HUES64 (cell line): ENCODE data around the gene ACTN1.

ENCODE experiments used
- H3K27ac ChIP-seq: 2 replicates; pipeline ENCODE4 v1.7.0; 2013; ENCODE audit warnings: low read depth, low read length, inconsistent platforms
- H3K27me3 ChIP-seq: 2 replicates; pipeline ENCODE4 v1.6.1; 2013; ENCODE audit warnings: mild to moderate bottlenecking, low read length; ENCODE audit not compliant: insufficient read depth
- H3K36me3 ChIP-seq: 2 replicates; pipeline ENCODE4 v1.6.1; 2013; ENCODE audit warnings: mild to moderate bottlenecking, low read length; ENCODE audit not compliant: insufficient read depth
- H3K4me1 ChIP-seq: 2 replicates; pipeline ENCODE4 v1.6.1; 2013; ENCODE audit warnings: mild to moderate bottlenecking, low read length, moderate library complexity; ENCODE audit not compliant: insufficient read depth
- H3K4me3 ChIP-seq: 2 replicates; pipeline ENCODE4 v1.5.1; 2013; ENCODE audit warnings: mild to moderate bottlenecking, low read length, moderate library complexity
- H3K9ac ChIP-seq: 2 replicates; pipeline ENCODE4 v1.6.1; 2013; ENCODE audit warnings: mild to moderate bottlenecking, low read depth, low read length
- H3K9me3 ChIP-seq: 2 replicates; pipeline ENCODE4 v1.6.1; 2013; ENCODE audit warnings: low read depth, low read length; ENCODE audit not compliant: insufficient read depth
- WGBS: fragments of 150-250, 120-280 bp; methylation state at CpG from one replicate; pipeline ENCODE4 v1.1.7; 2013; ENCODE audit warnings: missing lambda C conversion rate; 5-methylcytosine and 5-hydroxymethylcytosine counted together

The ACTN1 gene

DNA sequence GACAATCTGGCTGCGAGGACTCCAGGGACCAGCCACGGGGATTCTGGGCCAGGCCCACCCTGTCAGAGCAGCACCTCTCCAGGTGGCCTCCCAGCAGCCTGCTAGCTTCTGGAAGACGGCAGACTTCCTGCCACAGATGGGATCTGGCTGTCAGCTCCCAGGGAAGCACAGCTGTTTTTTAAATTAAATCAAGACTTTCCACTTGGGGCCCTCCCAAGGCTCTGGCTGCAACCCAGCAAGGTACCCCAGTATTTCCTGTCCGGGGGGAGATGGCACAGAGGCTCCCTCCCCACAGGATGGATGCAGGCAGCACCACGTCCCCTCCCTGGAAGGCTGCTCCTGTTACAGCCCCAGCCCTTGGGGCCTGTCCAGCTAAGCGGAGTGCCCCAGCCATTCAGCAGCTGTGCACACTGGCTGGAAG is 56.9 kb downstream of the ACTN1 start:
- H3K9ac ChIP-seq, result no peak overlapping the region
- WGBS, result 85% methylated on average over 6 of the region's 6 CpGs
- no peaks in the 10 kb centered on the region for H3K27me3 ChIP-seq
- H3K4me1 ChIP-seq, result peaks cover 16% of the 10 kb centered on the region
- H3K36me3 ChIP-seq, result peaks cover 77% of the 10 kb centered on the region
- H3K9me3 ChIP-seq, result no peaks in the 10 kb centered on the region
- peak overlapping the region; percentile 56; the same call in 1 of the 2 replicates for H3K27ac ChIP-seq
- H3K4me3 ChIP-seq, result no peak overlapping the region

DNA sequence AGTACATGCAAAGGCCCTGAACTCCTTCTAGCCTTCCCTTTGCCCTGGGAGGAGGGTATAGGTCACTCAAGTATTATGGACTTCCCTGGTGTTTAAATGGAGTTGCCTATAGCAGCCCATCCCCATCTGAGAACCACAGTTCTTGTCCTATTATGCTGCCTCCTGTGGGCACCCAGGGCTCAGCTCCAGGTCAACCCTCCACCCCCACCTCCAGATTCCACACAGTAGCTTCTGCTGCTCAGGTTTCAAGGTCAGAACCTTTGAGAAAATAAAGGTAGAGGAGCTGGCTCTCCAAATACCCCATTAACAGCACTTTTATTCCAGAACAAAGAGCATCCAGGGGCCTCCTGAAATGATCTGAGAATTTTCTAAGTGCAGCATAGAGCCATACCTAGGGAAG is 57.4 kb downstream of the ACTN1 start:
- H3K4me1 ChIP-seq, result peaks cover 16% of the 10 kb centered on the region
- no peak overlapping the region for H3K4me3 ChIP-seq
- H3K9ac ChIP-seq, result no peak overlapping the region
- no peaks in the 10 kb centered on the region for H3K27me3 ChIP-seq
- no peaks in the 10 kb centered on the region for H3K9me3 ChIP-seq
- peaks cover 82% of the 10 kb centered on the region for H3K36me3 ChIP-seq
- no peak overlapping the region for H3K27ac ChIP-seq

DNA sequence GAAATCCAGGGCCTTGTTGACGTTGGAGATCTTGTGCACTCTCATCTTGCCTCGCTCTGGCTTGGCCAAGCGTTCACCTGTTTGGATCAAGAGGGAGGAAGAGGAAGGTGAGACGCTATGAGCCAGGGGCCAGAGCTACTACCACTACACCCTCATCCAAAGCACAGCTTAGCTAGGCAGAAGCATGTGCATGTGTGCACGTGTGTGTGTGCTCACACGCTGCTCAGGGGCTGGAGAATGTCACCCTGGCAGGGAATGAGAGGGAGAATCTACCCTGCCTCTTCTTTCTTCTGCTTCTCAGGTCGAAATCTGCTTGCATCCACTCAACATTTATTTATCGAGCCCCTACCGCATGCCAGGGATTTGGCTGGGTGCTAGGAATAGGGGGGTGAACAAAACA is 58.1 kb downstream of the ACTN1 start:
- peaks cover 16% of the 10 kb centered on the region for H3K4me1 ChIP-seq
- 97% methylated on average over 9 of the region's 9 CpGs for WGBS

DNA sequence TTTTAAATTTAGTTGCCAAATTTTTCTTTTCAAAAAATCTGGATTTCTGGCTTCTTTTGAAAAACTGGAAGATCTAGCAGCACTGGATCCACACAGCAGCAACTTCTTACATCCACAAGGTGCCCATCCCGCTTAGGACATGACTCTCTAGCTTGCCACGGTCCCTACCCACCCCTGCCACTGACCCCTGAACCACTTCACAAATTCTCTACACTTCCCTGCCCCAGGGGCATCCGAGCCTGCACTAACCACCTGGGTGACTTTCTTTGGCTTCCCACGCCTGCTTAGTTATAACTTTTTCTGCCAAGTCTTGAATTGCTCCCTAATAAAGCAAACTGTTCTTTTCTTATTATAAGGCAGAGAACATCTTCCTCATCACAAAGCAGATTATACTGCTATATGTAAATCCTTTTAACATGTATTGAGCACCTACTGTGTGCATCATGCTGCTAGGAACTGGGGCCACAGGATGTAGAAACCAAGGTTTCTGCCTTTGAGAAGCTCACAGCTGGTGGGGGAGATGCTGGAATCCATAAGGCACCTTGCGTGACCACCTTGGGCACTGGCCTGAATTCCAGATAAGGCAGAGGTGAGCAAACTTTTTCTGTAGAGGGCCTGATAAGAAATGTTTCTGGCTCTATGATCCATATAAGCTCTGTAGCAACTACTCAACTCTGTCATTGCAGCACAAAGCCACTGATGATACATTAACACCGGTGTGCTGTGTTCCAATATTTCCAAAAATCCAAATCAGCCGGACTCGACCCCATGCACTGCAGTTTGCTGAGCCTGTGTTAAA is 59.8 kb downstream of the ACTN1 start:
- H3K4me3 ChIP-seq, result no peak overlapping the region
- peaks cover 79% of the 10 kb centered on the region for H3K36me3 ChIP-seq
- no peak overlapping the region for H3K9ac ChIP-seq

More for the DNA sequence above, 58.1 kb downstream of the ACTN1 start:
- Histone ChIP-seq H3K4me3 (no peak overlapping the region), H3K27ac (no peak overlapping the region), H3K27me3 (no peaks in the 10 kb centered on the region), H3K36me3 (peaks cover 87% of the 10 kb centered on the region), H3K9ac (no peak overlapping the region), H3K9me3 (no peaks in the 10 kb centered on the region)

DNA sequence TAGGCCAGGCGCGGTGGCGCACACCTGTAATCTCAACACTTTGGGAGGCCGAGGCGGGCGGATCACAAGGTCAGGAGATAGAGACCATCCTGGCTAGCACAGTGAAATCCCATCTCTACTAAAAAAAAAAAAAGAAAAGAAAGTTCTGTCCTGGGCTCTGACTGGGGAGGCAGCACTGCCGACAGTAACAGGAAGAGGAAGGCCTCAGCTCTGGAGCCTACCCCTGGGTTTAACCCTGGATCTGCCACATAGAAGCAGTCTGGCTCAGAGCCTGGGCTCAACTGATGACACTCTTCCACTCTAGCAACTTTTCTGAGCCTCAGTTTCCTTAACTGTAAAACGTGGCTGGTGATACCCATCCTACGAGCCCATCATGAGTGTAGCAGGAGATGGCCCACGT is 60.5 kb downstream of the ACTN1 start:
- no peaks in the 10 kb centered on the region for H3K27me3 ChIP-seq
- no peak overlapping the region for H3K27ac ChIP-seq
- H3K9ac ChIP-seq, result no peak overlapping the region
- H3K4me1 ChIP-seq, result peaks cover 10% of the 10 kb centered on the region
- H3K9me3 ChIP-seq, result no peaks in the 10 kb centered on the region
- 93% methylated on average over 10 of the region's 10 CpGs for WGBS
- H3K36me3 ChIP-seq, result peaks cover 73% of the 10 kb centered on the region
- H3K4me3 ChIP-seq, result no peak overlapping the region

More for the DNA sequence above, 59.8 kb downstream of the ACTN1 start:
- H3K9me3 ChIP-seq, result no peaks in the 10 kb centered on the region
- peaks cover 10% of the 10 kb centered on the region for H3K4me1 ChIP-seq
- 92% methylated on average over 8 of the region's 8 CpGs for WGBS
- H3K27me3 ChIP-seq, result no peaks in the 10 kb centered on the region
- no peak overlapping the region for H3K27ac ChIP-seq

DNA sequence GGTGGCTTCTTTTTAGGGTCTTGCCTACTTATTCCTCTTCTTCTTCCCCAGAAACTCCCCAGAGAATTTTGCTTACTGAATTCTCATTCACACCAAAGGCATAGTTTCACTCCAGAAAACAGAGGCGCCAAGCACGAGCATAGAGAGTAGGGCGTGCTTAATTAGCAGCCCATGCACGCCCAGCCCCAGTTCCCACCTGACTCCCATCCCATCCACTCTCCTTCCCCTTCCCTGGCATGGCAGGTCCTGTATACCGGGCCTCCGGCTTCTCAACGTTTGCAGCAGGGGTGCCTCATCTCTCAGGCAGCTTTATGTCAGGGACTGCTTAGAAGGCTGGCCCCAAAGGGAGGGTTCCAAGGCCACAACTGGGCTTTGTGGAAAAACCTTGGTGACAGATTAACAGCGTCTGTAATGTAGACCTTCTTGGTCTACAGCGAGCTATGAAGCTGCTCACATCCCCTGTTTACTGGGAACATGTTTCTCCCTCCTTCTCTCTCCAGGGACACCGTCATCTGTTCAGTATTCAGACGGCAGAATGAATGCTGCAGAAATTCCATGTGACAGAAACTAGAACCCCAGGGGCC is 62.7 kb downstream of the ACTN1 start:
- Histone ChIP-seq H3K27me3 (no peaks in the 10 kb centered on the region), H3K9me3 (no peaks in the 10 kb centered on the region), H3K4me3 (no peak overlapping the region), H3K4me1 (no peaks in the 10 kb centered on the region; the same call in 1 of the 2 replicates), H3K27ac (no peak overlapping the region), H3K36me3 (peaks cover 60% of the 10 kb centered on the region), H3K9ac (no peak overlapping the region)
- 91% methylated on average over 11 of the region's 11 CpGs for WGBS

DNA sequence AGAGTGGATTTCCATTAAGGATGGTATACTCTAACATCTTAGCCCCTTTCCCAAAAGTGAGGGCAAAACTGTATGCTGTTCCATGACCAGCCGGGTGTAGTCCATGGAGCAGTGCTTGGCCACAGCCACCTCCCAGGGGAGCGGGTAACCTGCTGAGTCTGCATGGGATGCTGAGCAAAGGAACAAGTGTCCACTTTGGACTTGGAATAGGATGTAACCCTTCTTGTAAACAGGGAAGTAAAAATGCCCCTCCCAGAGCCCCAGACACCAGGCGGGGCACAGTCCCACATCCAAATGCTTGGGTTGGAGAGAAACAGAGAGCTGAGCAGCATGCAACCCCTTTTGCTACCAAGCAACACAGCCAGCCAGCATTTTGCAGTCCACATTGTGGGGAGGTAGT is 65.6 kb downstream of the ACTN1 start:
- H3K27me3 ChIP-seq, result no peaks in the 10 kb centered on the region
- WGBS, result 96% methylated on average over 3 of the region's 3 CpGs
- no peaks in the 10 kb centered on the region for H3K4me1 ChIP-seq
- H3K9me3 ChIP-seq, result no peaks in the 10 kb centered on the region
- peaks cover 60% of the 10 kb centered on the region for H3K36me3 ChIP-seq
- no peak overlapping the region for H3K4me3 ChIP-seq
- H3K27ac ChIP-seq, result no peak overlapping the region
- H3K9ac ChIP-seq, result no peak overlapping the region

DNA sequence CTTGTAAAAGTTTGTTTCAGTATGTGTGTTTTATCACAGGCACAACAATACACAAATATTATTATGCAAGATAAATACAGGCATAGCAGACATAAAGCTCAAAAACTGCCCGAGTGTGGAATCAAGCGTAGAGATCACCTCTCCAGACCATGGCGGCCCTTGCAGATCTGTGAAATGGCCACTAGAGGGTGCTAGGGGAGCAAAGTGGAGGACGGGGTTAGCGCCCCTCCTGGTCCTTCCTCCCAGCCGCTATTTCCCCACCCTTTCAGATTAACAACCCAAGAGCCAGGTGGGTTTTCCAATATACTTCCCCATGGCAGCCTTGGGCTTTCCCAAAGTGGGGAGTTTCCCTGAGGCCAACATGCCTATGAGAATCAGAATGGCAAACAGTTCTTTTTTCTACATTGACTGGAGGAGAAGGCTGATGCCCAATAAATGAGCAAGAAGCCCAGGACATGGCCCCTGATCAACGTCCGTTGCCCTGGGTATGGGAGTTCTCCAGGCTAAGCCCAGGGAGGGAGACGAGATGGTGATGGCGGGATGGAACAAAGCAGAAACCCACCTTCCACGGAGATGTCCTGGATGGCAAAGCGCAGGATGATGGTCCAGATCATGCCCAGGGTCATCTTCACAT is 67.4 kb downstream of the ACTN1 start:
- WGBS, result 56% methylated on average over 12 of the region's 12 CpGs
- peaks cover 56% of the 10 kb centered on the region for H3K36me3 ChIP-seq
- H3K27ac ChIP-seq, result no peak overlapping the region
- H3K9ac ChIP-seq, result no peak overlapping the region
- H3K4me1 ChIP-seq, result no peaks in the 10 kb centered on the region
- no peaks in the 10 kb centered on the region for H3K27me3 ChIP-seq
- no peaks in the 10 kb centered on the region for H3K9me3 ChIP-seq
- H3K4me3 ChIP-seq, result no peak overlapping the region

DNA sequence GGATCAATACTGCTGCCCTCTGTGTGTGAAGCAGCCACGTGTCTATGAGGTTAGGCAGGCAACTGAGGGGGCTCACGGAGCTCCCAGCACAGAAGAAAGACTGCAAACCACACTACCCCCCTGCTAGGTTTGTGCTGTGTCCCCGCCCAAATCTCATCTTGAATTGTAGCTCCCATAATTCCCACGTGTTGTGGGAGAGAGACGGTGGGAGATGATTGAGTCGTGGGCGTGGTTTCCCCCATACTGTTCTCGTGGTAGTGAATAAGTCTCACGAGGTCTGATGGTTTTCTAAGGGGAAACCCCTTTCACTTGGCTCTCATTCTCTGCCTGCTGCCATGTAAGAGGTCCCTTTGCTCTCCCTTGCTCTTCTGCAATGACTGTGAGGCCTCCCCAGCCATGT is 68.6 kb downstream of the ACTN1 start:
- Histone ChIP-seq H3K27me3 (no peaks in the 10 kb centered on the region), H3K4me1 (no peaks in the 10 kb centered on the region), H3K36me3 (peaks cover 57% of the 10 kb centered on the region), H3K9me3 (no peaks in the 10 kb centered on the region), H3K4me3 (no peak overlapping the region), H3K9ac (no peak overlapping the region), H3K27ac (no peak overlapping the region)
- WGBS, result 87% methylated on average over 9 of the region's 9 CpGs

DNA sequence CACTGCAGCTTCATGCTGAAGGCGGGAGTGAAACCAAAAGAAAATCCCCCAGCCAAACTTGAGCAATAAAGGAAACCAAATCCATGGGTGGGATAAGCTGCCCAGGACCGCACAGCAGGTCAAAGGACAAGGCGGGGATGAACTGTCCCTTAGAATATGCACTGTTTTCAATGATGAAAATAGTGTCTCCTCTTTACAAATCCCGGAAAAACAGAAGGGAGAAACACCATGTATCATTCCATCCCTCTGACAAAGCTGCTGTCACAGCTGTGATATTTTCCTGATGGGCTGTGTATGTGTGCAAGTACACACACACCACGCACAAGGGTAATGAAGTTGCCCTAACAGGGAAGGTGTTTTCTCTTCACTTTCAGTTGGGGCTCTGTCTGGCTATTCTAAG is 70.3 kb downstream of the ACTN1 start:
- H3K4me1 ChIP-seq, result no peaks in the 10 kb centered on the region
- H3K9me3 ChIP-seq, result no peaks in the 10 kb centered on the region
- no peak overlapping the region for H3K27ac ChIP-seq
- WGBS, result 95% methylated on average over 5 of the region's 5 CpGs
- no peak overlapping the region for H3K4me3 ChIP-seq
- peaks cover 70% of the 10 kb centered on the region for H3K36me3 ChIP-seq
- H3K27me3 ChIP-seq, result no peaks in the 10 kb centered on the region
- no peak overlapping the region for H3K9ac ChIP-seq

DNA sequence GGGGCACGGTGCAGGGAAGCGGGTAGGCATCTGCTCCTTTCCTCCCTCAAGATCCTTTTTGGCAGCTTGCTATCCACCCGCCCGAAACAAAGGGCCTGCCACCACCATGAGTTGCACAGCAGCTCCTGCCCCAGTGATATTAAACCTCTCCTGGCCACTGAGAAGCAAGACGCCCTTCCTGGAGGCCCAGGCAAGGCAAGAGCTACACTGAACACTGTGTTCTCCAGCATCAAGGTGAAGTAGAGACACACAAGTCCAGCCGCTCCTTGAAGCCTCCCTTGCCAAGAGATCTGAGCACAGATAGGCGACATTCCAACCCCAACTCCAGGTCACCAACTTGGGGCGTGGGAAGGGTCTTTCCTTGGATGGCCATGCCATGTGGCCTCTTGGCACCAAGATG is 70.9 kb downstream of the ACTN1 start:
- Histone ChIP-seq H3K9me3 (no peaks in the 10 kb centered on the region), H3K27ac (no peak overlapping the region)
- 93% methylated on average over 8 of the region's 8 CpGs for WGBS

More for the DNA sequence above, 70.9 kb downstream of the ACTN1 start:
- Histone ChIP-seq H3K4me3 (no peak overlapping the region), H3K9ac (no peak overlapping the region), H3K27me3 (no peaks in the 10 kb centered on the region), H3K4me1 (no peaks in the 10 kb centered on the region), H3K36me3 (peaks cover 75% of the 10 kb centered on the region)
